Nephron (organoid): ENCODE measurements around the gene PNMT.

Source experiments
- H3K27ac Mint-ChIP-seq, 3 experiments: 2 replicates each; pipeline ENCODE4 v1.8.0; 2020; ENCODE audit warnings: mixed read lengths in 3 of 3, mild to moderate bottlenecking in 2 of 3, moderate library complexity in 1 of 3
- H3K27me3 Mint-ChIP-seq: 2 replicates; pipeline ENCODE4 v1.8.0; 2021; ENCODE audit warnings: low read depth, mild to moderate bottlenecking, moderate library complexity, mixed read lengths
- H3K36me3 Mint-ChIP-seq: 2 replicates; pipeline ENCODE4 v1.8.0; 2020; ENCODE audit warnings: low read depth, mixed read lengths
- H3K4me1 Mint-ChIP-seq: 2 replicates; pipeline ENCODE4 v1.8.0; 2020; ENCODE audit warnings: mixed read lengths
- H3K4me3 Mint-ChIP-seq, 3 experiments: 2 replicates each; pipeline ENCODE4 v1.8.0; 2020; ENCODE audit warnings: mild to moderate bottlenecking in 3 of 3, mixed read lengths in 3 of 3, moderate library complexity in 2 of 3
- H3K9me3 Mint-ChIP-seq: 2 replicates; pipeline ENCODE4 v1.8.0; 2020; ENCODE audit warnings: mixed read lengths
- TF ChIP-seq, protein P1 (sequence below), 3 experiments: fragments of 200-600 bp; sonication (generic); IDR thresholded peaks; one replicate each; pipeline ENCODE4 v1.5.0; 2021; ENCODE audit warnings: antibody characterized with exemption in 3 of 3; ENCODE audit not compliant: unreplicated experiment in 3 of 3

Gene PNMT

DNA sequence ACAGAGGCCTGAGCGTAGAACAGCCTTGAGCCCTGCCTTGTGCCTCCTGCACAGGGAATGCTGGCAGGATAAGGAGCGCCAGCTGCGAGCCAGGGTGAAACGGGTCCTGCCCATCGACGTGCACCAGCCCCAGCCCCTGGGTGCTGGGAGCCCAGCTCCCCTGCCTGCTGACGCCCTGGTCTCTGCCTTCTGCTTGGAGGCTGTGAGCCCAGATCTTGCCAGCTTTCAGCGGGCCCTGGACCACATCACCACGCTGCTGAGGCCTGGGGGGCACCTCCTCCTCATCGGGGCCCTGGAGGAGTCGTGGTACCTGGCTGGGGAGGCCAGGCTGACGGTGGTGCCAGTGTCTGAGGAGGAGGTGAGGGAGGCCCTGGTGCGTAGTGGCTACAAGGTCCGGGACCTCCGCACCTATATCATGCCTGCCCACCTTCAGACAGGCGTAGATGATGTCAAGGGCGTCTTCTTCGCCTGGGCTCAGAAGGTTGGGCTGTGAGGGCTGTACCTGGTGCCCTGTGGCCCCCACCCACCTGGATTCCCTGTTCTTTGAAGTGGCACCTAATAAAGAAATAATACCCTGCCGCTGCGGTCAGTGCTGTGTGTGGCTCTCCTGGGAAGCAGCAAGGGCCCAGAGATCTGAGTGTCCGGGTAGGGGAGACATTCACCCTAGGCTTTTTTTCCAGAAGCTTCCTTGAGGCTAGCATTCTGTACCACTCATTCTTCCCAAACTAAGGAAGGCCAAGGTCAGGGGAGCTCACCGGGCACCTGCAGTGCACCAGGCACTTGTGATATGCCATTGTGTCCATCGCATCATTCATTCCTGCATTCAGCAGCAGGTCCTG is 1.9 kb downstream of the PNMT start:
- H3K27ac Mint-ChIP-seq: no peak overlapping the region
- TF ChIP-seq, protein P1, sequence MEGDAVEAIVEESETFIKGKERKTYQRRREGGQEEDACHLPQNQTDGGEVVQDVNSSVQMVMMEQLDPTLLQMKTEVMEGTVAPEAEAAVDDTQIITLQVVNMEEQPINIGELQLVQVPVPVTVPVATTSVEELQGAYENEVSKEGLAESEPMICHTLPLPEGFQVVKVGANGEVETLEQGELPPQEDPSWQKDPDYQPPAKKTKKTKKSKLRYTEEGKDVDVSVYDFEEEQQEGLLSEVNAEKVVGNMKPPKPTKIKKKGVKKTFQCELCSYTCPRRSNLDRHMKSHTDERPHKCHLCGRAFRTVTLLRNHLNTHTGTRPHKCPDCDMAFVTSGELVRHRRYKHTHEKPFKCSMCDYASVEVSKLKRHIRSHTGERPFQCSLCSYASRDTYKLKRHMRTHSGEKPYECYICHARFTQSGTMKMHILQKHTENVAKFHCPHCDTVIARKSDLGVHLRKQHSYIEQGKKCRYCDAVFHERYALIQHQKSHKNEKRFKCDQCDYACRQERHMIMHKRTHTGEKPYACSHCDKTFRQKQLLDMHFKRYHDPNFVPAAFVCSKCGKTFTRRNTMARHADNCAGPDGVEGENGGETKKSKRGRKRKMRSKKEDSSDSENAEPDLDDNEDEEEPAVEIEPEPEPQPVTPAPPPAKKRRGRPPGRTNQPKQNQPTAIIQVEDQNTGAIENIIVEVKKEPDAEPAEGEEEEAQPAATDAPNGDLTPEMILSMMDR (IDR thresholded peaks at IDR 0.05; ENCODE audit: unreplicated experiment in 3 of 3): no peak
- H3K4me1 Mint-ChIP-seq: peaks cover 6% of the 10 kb centered on the region
- peaks cover 60% of the 10 kb centered on the region for H3K27me3 Mint-ChIP-seq
- no peaks in the 10 kb centered on the region for H3K9me3 Mint-ChIP-seq
- H3K4me3 Mint-ChIP-seq: no peak overlapping the region
- H3K36me3 Mint-ChIP-seq: no peaks in the 10 kb centered on the region

- Mint-ChIP-seq H3K4me3 (no peak overlapping the region), H3K36me3 (no peaks in the 10 kb centered on the region), H3K4me1 (peaks cover 11% of the 10 kb centered on the region), H3K27ac (no peak overlapping the region), H3K27me3 (peaks cover 54% of the 10 kb centered on the region), H3K9me3 (no peaks in the 10 kb centered on the region)
- TF ChIP-seq, protein P1 (IDR thresholded peaks at IDR 0.05; ENCODE audit: unreplicated experiment in 3 of 3): no peak
These were observed 2.5 kb downstream of the PNMT start for GRCh38 chr17:39670746-39671145.

GRCh38 chr17:39671651-39672521 is 3.6 kb downstream of the PNMT start:
- Mint-ChIP-seq H3K27ac (peak overlapping the region in 2 of 3 experiments; percentile 45 to 57), H3K27me3 (peaks cover 45% of the 10 kb centered on the region)

DNA sequence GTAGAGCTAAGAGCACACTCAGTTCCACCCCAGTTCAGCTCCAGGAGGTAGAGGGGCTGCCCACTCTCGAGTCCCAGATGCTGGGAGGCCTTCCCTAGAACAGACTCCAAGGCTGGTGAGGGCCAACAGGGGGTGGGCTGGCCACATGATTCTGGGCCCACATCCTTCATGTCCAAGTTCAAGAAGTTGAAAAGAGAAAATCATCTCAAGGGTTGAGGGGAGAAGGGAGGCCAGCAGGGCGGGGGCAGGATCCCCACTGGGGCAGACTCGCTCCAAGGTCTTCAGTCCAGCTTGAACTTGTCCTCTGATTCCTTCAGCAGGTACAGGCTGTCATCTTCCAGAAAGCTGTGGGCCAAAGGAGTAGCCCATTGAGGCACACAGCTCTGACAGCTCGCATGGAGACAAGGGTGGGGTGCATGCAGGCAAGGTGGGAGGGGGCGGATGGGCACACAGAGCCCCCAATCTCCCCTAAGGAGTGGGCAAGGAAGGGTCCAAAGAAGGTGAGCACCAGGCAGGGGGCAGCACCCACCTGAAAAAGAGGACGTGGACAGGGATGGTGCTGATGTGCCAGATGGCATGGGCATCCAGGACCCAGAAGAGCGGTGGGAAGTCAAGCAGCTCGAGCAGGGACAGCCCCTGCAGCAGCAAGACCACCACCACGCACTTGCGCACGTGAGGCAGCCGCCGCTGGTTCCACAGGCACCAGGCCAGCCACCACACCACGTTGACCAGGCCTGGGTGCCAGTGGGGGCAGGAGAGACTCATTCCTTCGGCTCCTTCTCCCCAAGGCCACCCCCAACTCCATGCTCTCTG is 4.5 kb downstream of the PNMT start:
- peaks cover 39% of the 10 kb centered on the region for H3K27me3 Mint-ChIP-seq
- H3K4me1 Mint-ChIP-seq: peaks cover 20% of the 10 kb centered on the region
- TF ChIP-seq, protein P1 (IDR thresholded peaks at IDR 0.05; ENCODE audit: unreplicated experiment in 3 of 3): no peak
- peak overlapping the region in 2 of 3 experiments; percentile 45 to 57 for H3K27ac Mint-ChIP-seq
- H3K9me3 Mint-ChIP-seq: no peaks in the 10 kb centered on the region
- H3K4me3 Mint-ChIP-seq: no peak overlapping the region
- H3K36me3 Mint-ChIP-seq: peaks cover 3% of the 10 kb centered on the region

More at GRCh38 chr17:39671651-39672521, 3.6 kb downstream of the PNMT start:
- Mint-ChIP-seq H3K36me3 (no peaks in the 10 kb centered on the region), H3K9me3 (no peaks in the 10 kb centered on the region), H3K4me3 (no peak overlapping the region), H3K4me1 (peaks cover 13% of the 10 kb centered on the region)
- TF ChIP-seq, protein P1 (IDR thresholded peaks at IDR 0.05; ENCODE audit: unreplicated experiment in 3 of 3): peak; percentile 50 to 65 (median 64)

- Mint-ChIP-seq H3K9me3 (no peaks in the 10 kb centered on the region), H3K36me3 (peaks cover 3% of the 10 kb centered on the region), H3K27ac (peak overlapping the region in 1 of 3 experiments; percentile 65), H3K4me3 (no peak overlapping the region), H3K4me1 (peaks cover 25% of the 10 kb centered on the region), H3K27me3 (peaks cover 32% of the 10 kb centered on the region)
- TF ChIP-seq, protein P1 (IDR thresholded peaks at IDR 0.05; ENCODE audit: unreplicated experiment in 3 of 3): no peak
These were observed 5.3 kb downstream of the PNMT start for GRCh38 chr17:39673335-39674081.
